GM23338 (cell line): ENCODE measurements around the gene ARSB. TPM values are rescaled to one million over a fixed set of nuclear protein-coding genes. Genes with fewer than 3 reads are reported as not detected.

Experiments
- ATAC-seq: fragments of 200-7000 bp; cut with Tn5 transposase; 3 replicates; pipeline ENCODE4 v1.9.1; 2020
- DNase-seq: peaks from one replicate; pipeline ENCODE4 v3.0.0-alpha.2; 2015; ENCODE audit warnings: low spot score
- H2AFZ ChIP-seq: fragments of 200-600 bp; sonication (generic); 2 replicates; pipeline ENCODE4 v1.8.0; 2016; ENCODE audit warnings: antibody characterized with exemption, mild to moderate bottlenecking, moderate library complexity
- H3F3A ChIP-seq: fragments of 200-600 bp; sonication (generic); replicated peaks from 2 replicates; pipeline ENCODE4 v1.8.0; 2017; ENCODE audit warnings: antibody characterized with exemption, mixed run types, low read depth
- H3K27ac ChIP-seq: fragments of 200-600 bp; sonication (generic); 2 replicates; pipeline ENCODE4 v1.6.1; 2016; ENCODE audit warnings: low read depth
- H3K27me3 ChIP-seq: fragments of 200-600 bp; sonication (generic); 2 replicates; pipeline ENCODE4 v1.8.0; 2016; ENCODE audit warnings: mild to moderate bottlenecking, mixed run types, moderate library complexity; ENCODE audit not compliant: insufficient read depth
- H3K36me3 ChIP-seq: fragments of 200-600 bp; sonication (generic); 2 replicates; pipeline ENCODE4 v1.8.0; 2016; ENCODE audit warnings: mild to moderate bottlenecking; ENCODE audit not compliant: insufficient read depth
- H3K4me1 ChIP-seq: fragments of 200-600 bp; sonication (generic); 2 replicates; pipeline ENCODE4 v1.8.0; 2016; ENCODE audit warnings: mild to moderate bottlenecking, moderate library complexity; ENCODE audit not compliant: insufficient read depth
- H3K4me2 ChIP-seq: fragments of 200-600 bp; sonication (generic); 2 replicates; pipeline ENCODE4 v1.7.1; 2017; ENCODE audit warnings: mixed run types
- H3K4me3 ChIP-seq: fragments of 200-600 bp; sonication (generic); 2 replicates; pipeline ENCODE4 v1.6.1; 2016; ENCODE audit warnings: mixed run types
- H3K79me2 ChIP-seq: fragments of 200-600 bp; sonication (generic); replicated peaks from 2 replicates; pipeline ENCODE4 v1.8.0; 2017; ENCODE audit warnings: mild to moderate bottlenecking; ENCODE audit not compliant: insufficient read depth
- H3K9me2 ChIP-seq: fragments of 200-600 bp; sonication (generic); 2 replicates; pipeline ENCODE4 v1.8.0; 2017; ENCODE audit not compliant: insufficient read depth
- H4K20me1 ChIP-seq: fragments of 200-600 bp; sonication (generic); replicated peaks from 2 replicates; pipeline ENCODE4 v1.8.0; 2017; ENCODE audit warnings: mild to moderate bottlenecking; ENCODE audit not compliant: insufficient read depth
- H3K27ac Mint-ChIP-seq: 2 replicates; pipeline ENCODE4 v1.8.0; 2020; ENCODE audit warnings: inconsistent platforms, mild to moderate bottlenecking, moderate library complexity, mixed read lengths
- H3K27me3 Mint-ChIP-seq: 3 replicates; pipeline ENCODE4 v1.8.0; 2022; ENCODE audit warnings: low read depth, mild to moderate bottlenecking, moderate library complexity, mixed read lengths, inconsistent platforms; ENCODE audit not compliant: insufficient read depth, poor library complexity
- H3K36me3 Mint-ChIP-seq: 3 replicates; pipeline ENCODE4 v1.8.0; 2021; ENCODE audit warnings: low read depth, mild to moderate bottlenecking, inconsistent platforms, moderate library complexity, mixed read lengths
- H3K4me1 Mint-ChIP-seq: 3 replicates; pipeline ENCODE4 v1.8.0; 2020; ENCODE audit warnings: mild to moderate bottlenecking, inconsistent platforms, mixed read lengths
- H3K4me3 Mint-ChIP-seq: 3 replicates; pipeline ENCODE4 v1.8.0; 2021; ENCODE audit warnings: moderate library complexity, mild to moderate bottlenecking, inconsistent platforms, mixed read lengths
- H3K9me3 Mint-ChIP-seq: 3 replicates; pipeline ENCODE4 v1.8.0; 2020; ENCODE audit warnings: moderate library complexity, mild to moderate bottlenecking, inconsistent platforms, mixed read lengths
- EZH2phosphoT487 ChIP-seq: fragments of 200-600 bp; sonication (generic); IDR thresholded peaks from one replicate; pipeline ENCODE4 v1.8.1; 2018; ENCODE audit warnings: antibody characterized with exemption; ENCODE audit not compliant: unreplicated experiment
- POLR2AphosphoS5 ChIP-seq: IDR thresholded peaks from 2 replicates; pipeline ENCODE4 v1.6.1; 2016; ENCODE audit warnings: antibody characterized with exemption, low read depth
- REST ChIP-seq: IDR thresholded peaks from one replicate; pipeline ENCODE4 v1.6.1; 2018; ENCODE audit warnings: antibody characterized with exemption; ENCODE audit not compliant: unreplicated experiment
- STAT1 ChIP-seq: IDR thresholded peaks from one replicate; pipeline ENCODE4 v1.6.1; 2016; ENCODE audit warnings: antibody characterized with exemption; ENCODE audit not compliant: unreplicated experiment
- ZNF462 ChIP-seq: fragments of 250-450 bp; sonication (Bioruptor Pico); IDR thresholded peaks from 2 replicates; pipeline ENCODE4 v1.5.0; 2020; ENCODE audit warnings: mild to moderate bottlenecking, moderate library complexity
- polyA plus RNA-seq: library from polyadenylated mRNA; unstranded; fragments of >200 nt; fragmentation: Nextera tagmentation; extraction: Ambion mirVana; gene quantifications from 2 replicates; pipeline ENCODE4 v1.2.1, GENCODE V29; 2016
- total RNA-seq: library from RNA; depleted of rRNA; stranded (reverse); fragments of >200 nt; shearing (Covaris generic); gene quantifications from 2 replicates; pipeline ENCODE4 v1.2.3, GENCODE V29; 2014

Gene ARSB
- total and polyA plus RNA-seq, 2 experiments from 2014 or later, result 7.4 to 24.6 TPM

GRCh38 chr5:78813906-78814530 lies 171.1 kb downstream of the ARSB start:
- Histone ChIP-seq H3F3A (no peaks in the 10 kb centered on the region), H3K4me2 (no peak overlapping the region), H3K27me3 (no peaks in the 10 kb centered on the region), H3K9me2 (no peaks in the 10 kb centered on the region), H3K4me1 (peaks cover 4% of the 10 kb centered on the region; the same call in 1 of the 2 replicates), H2AFZ (no peak overlapping the region), H4K20me1 (no peaks in the 10 kb centered on the region), H3K4me3 (no peak overlapping the region), H3K79me2 (no peaks in the 10 kb centered on the region), H3K27ac (no peak overlapping the region), H3K36me3 (no peaks in the 10 kb centered on the region)
- DNase-seq (no peak), ATAC-seq (no peak)
- TF ChIP-seq POLR2AphosphoS5 (no peak), STAT1 (no peak), ZNF462 (CRISPR knock-in tag) (no peak), REST (no peak), EZH2phosphoT487 (no peak)
- H3K9me3 Mint-ChIP-seq, result no peaks in the 10 kb centered on the region
- peaks cover 14% of the 10 kb centered on the region for H3K4me1 Mint-ChIP-seq
- H3K36me3 Mint-ChIP-seq, result no peaks in the 10 kb centered on the region
- no peak overlapping the region for H3K4me3 Mint-ChIP-seq
- H3K27ac Mint-ChIP-seq, result no peak overlapping the region
- H3K27me3 Mint-ChIP-seq, result peaks cover 3% of the 10 kb centered on the region
